Neural cell (in vitro differentiated cells): ENCODE results near the gene CACNA1E.

Experiments
- EP300 ChIP-seq: fragments of 450-650 bp; conservative IDR thresholded peaks from 2 replicates; pipeline ENCODE4 v1.6.1; 2014; ENCODE audit warnings: antibody characterized with exemption, mild to moderate bottlenecking, moderate library complexity; ENCODE audit not compliant: poor library complexity, severe bottlenecking
- EZH2 ChIP-seq: fragments of 200-600, 300-800 bp; shearing (Covaris generic), sonication (generic); IDR thresholded peaks from 2 replicates; pipeline ENCODE4 v1.6.1; 2014; ENCODE audit warnings: antibody characterized with exemption, low read length, borderline replicate concordance, mild to moderate bottlenecking; ENCODE audit not compliant: insufficient read depth, poor library complexity, severe bottlenecking
- MXI1 ChIP-seq: fragments of 450-650 bp; conservative IDR thresholded peaks from 2 replicates; pipeline ENCODE4 v1.6.1; 2014; ENCODE audit warnings: antibody characterized with exemption, mild to moderate bottlenecking; ENCODE audit not compliant: poor library complexity, severe bottlenecking
- POLR2AphosphoS5 ChIP-seq: IDR thresholded peaks from 2 replicates; pipeline ENCODE4 v1.6.1; 2012
- RAD21 ChIP-seq: fragments of 450-650 bp; conservative IDR thresholded peaks from 2 replicates; pipeline ENCODE4 v1.6.1; 2014; ENCODE audit warnings: antibody characterized with exemption, mild to moderate bottlenecking, moderate library complexity
- REST ChIP-seq: IDR thresholded peaks from 2 replicates; pipeline ENCODE4 v1.6.1; 2012; ENCODE audit warnings: borderline replicate concordance
- SMC3 ChIP-seq: fragments of 450-650 bp; conservative IDR thresholded peaks from 2 replicates; pipeline ENCODE4 v1.6.1; 2014; ENCODE audit warnings: antibody characterized with exemption, mild to moderate bottlenecking, moderate library complexity; ENCODE audit not compliant: poor library complexity
- TAF1 ChIP-seq: IDR thresholded peaks from 2 replicates; pipeline ENCODE4 v1.6.1; 2012; ENCODE audit warnings: low read depth
- TF ChIP-seq, protein P1 (sequence below): fragments of 450-650 bp; IDR thresholded peaks from 2 replicates; pipeline ENCODE4 v1.5.1; 2014; ENCODE audit warnings: antibody characterized with exemption, mild to moderate bottlenecking, moderate library complexity; ENCODE audit not compliant: poor library complexity, severe bottlenecking

- TF ChIP-seq REST (no peak), POLR2AphosphoS5 (no peak), SMC3 (no peak), EZH2 (no peak), EP300 (no peak), MXI1 (no peak), TAF1 (no peak), RAD21 (no peak)
- TF ChIP-seq, protein P1, sequence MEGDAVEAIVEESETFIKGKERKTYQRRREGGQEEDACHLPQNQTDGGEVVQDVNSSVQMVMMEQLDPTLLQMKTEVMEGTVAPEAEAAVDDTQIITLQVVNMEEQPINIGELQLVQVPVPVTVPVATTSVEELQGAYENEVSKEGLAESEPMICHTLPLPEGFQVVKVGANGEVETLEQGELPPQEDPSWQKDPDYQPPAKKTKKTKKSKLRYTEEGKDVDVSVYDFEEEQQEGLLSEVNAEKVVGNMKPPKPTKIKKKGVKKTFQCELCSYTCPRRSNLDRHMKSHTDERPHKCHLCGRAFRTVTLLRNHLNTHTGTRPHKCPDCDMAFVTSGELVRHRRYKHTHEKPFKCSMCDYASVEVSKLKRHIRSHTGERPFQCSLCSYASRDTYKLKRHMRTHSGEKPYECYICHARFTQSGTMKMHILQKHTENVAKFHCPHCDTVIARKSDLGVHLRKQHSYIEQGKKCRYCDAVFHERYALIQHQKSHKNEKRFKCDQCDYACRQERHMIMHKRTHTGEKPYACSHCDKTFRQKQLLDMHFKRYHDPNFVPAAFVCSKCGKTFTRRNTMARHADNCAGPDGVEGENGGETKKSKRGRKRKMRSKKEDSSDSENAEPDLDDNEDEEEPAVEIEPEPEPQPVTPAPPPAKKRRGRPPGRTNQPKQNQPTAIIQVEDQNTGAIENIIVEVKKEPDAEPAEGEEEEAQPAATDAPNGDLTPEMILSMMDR: no peak
Observed at GRCh38 chr1:181475580-181475979, 7.7 kb upstream of the CACNA1E start.
